ENCODE results near the gene PCSK5.

DNA sequence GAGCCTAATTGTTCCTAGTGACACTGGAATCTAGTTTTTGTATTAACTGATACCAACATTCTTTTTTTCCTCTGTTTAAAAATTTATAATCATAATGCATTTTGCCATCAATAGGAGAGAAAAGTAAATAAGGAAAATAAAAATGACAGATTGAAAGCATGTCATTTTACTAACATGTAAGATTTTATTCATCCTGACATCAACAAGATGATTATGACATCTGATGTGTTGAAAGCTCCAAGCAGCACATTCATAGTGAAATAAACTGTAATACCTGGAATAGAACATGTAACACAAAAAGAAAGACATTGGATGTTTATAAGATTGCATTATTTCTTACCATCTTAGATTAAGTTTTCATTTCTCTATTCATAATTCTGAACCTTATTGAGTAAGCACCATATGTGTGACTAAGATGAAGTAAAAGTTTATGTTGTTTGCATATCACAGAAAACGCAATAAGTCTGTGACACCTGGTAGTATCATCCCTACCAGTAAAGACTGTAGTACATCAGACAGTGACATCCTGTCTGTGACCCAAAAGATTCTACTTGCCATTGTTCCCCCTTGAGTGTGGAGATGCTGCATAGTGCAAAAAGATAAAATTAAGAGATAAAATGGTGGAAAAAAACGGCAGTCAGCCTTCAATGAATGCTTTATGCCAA lies 225.6 kb downstream of the PCSK5 start:
- TF ChIP-seq, protein P1, sequence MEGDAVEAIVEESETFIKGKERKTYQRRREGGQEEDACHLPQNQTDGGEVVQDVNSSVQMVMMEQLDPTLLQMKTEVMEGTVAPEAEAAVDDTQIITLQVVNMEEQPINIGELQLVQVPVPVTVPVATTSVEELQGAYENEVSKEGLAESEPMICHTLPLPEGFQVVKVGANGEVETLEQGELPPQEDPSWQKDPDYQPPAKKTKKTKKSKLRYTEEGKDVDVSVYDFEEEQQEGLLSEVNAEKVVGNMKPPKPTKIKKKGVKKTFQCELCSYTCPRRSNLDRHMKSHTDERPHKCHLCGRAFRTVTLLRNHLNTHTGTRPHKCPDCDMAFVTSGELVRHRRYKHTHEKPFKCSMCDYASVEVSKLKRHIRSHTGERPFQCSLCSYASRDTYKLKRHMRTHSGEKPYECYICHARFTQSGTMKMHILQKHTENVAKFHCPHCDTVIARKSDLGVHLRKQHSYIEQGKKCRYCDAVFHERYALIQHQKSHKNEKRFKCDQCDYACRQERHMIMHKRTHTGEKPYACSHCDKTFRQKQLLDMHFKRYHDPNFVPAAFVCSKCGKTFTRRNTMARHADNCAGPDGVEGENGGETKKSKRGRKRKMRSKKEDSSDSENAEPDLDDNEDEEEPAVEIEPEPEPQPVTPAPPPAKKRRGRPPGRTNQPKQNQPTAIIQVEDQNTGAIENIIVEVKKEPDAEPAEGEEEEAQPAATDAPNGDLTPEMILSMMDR (IDR thresholded peaks at IDR 0.05) = no peak
- TF ChIP-seq POLR2A (IDR thresholded peaks at IDR 0.05) = no peak
